HEK293 (cell line): ENCODE measurements around the gene SLC23A3.

Source experiments
- BCL11A ChIP-seq: fragments of 450-650 bp; formaldehyde crosslinking; IDR thresholded peaks from 2 replicates; pipeline ENCODE4 v1.5.1; 2016; ENCODE audit warnings: low read depth, missing biosample characterization, missing genetic modification characterization
- TCF7L2 ChIP-seq: IDR thresholded peaks from 2 replicates; pipeline ENCODE4 v1.6.1; 2011; ENCODE audit warnings: low read depth, mild to moderate bottlenecking, inconsistent platforms, low read length, moderate library complexity, borderline replicate concordance
- YY1 ChIP-seq: fragments of 450-650 bp; formaldehyde crosslinking; IDR thresholded peaks from 2 replicates; pipeline ENCODE4 v1.5.1; 2018; ENCODE audit warnings: missing biosample characterization, missing genetic modification characterization
- ZBTB48 ChIP-seq: fragments of 450-650 bp; formaldehyde crosslinking; IDR thresholded peaks from 2 replicates; pipeline ENCODE4 v1.5.1; 2016; ENCODE audit warnings: missing biosample characterization, missing genetic modification characterization
- ZNF175 ChIP-seq: fragments of 450-650 bp; formaldehyde crosslinking; IDR thresholded peaks from 2 replicates; pipeline ENCODE4 v1.5.1; 2016; ENCODE audit warnings: missing biosample characterization, missing genetic modification characterization
- ZNF239 ChIP-seq: fragments of 450-650 bp; formaldehyde crosslinking; IDR thresholded peaks from 2 replicates; pipeline ENCODE4 v1.5.1; 2016; ENCODE audit warnings: missing biosample characterization, missing genetic modification characterization
- ZNF555 ChIP-seq: fragments of 450-650 bp; formaldehyde crosslinking; conservative IDR thresholded peaks from 2 replicates; pipeline ENCODE4 v1.5.1; 2017; ENCODE audit warnings: missing biosample characterization, mild to moderate bottlenecking, missing genetic modification characterization, inconsistent platforms
- ZNF624 ChIP-seq: fragments of 450-650 bp; formaldehyde crosslinking; IDR thresholded peaks from 2 replicates; pipeline ENCODE4 v1.5.1; 2017; ENCODE audit warnings: missing biosample characterization, missing genetic modification characterization
- ZNF776 ChIP-seq: fragments of 450-650 bp; formaldehyde crosslinking; IDR thresholded peaks from 2 replicates; pipeline ENCODE4 v1.5.0; 2017; ENCODE audit warnings: missing biosample characterization, missing genetic modification characterization, borderline replicate concordance
- TF ChIP-seq, protein P1 (sequence below): fragments of 450-650 bp; formaldehyde crosslinking; IDR thresholded peaks from 2 replicates; pipeline ENCODE4 v1.5.1; 2016; ENCODE audit warnings: missing biosample characterization, missing genetic modification characterization
- TF ChIP-seq, protein P2 (sequence below): fragments of 450-650 bp; formaldehyde crosslinking; IDR thresholded peaks from 2 replicates; pipeline ENCODE4; 2016; ENCODE audit warnings: missing biosample characterization, missing genetic modification characterization

DNA sequence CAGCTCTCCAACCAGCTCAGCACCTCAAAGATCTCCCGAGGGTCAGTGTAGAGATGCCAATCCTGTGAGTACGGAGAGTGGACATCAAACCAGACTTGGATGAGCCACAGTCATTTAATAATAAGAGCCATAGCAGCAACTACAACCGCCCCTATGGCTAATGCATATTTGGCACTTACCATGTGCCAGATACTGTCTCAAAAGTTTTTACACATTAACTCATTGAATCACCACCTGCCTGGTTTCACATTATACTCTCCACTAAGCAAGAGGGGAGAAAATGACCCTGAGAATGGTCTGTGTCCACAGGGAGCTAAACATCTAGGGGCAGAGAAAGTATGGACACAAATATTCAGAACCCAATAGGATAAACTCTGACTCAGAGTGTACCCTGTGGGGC, 4.3 kb upstream of the SLC23A3 start:
- TF ChIP-seq YY1 (no peak), ZNF624 (tag by site-specific recombination) (no peak), TCF7L2 (no peak), ZNF175 (tag by site-specific recombination) (no peak), ZNF239 (tag by site-specific recombination) (no peak), ZNF555 (no peak), BCL11A (tag by site-specific recombination) (no peak), ZBTB48 (no peak), ZNF776 (tag by site-specific recombination) (no peak)
- TF ChIP-seq, protein P1, sequence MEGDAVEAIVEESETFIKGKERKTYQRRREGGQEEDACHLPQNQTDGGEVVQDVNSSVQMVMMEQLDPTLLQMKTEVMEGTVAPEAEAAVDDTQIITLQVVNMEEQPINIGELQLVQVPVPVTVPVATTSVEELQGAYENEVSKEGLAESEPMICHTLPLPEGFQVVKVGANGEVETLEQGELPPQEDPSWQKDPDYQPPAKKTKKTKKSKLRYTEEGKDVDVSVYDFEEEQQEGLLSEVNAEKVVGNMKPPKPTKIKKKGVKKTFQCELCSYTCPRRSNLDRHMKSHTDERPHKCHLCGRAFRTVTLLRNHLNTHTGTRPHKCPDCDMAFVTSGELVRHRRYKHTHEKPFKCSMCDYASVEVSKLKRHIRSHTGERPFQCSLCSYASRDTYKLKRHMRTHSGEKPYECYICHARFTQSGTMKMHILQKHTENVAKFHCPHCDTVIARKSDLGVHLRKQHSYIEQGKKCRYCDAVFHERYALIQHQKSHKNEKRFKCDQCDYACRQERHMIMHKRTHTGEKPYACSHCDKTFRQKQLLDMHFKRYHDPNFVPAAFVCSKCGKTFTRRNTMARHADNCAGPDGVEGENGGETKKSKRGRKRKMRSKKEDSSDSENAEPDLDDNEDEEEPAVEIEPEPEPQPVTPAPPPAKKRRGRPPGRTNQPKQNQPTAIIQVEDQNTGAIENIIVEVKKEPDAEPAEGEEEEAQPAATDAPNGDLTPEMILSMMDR (tag by site-specific recombination) = no peak
- TF ChIP-seq, protein P2, sequence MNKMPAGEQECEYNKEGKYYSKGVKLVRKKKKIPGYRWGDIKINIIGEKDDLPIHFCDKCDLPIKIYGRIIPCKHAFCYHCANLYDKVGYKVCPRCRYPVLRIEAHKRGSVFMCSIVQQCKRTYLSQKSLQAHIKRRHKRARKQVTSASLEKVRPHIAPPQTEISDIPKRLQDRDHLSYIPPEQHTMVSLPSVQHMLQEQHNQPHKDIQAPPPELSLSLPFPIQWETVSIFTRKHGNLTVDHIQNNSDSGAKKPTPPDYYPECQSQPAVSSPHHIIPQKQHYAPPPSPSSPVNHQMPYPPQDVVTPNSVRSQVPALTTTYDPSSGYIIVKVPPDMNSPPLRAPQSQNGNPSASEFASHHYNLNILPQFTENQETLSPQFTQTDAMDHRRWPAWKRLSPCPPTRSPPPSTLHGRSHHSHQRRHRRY (tag by site-specific recombination) = no peak
